Loucy (cell line): Measurements from ENCODE around the gene DUSP21.

Source experiments
- CTCF ChIP-seq: fragments of 200-600 bp; sonication (generic); conservative IDR thresholded peaks from 2 replicates; pipeline ENCODE4 v1.5.1; 2014; ENCODE audit warnings: mild to moderate bottlenecking, antibody characterized with exemption, low read length
- EZH2phosphoT487 ChIP-seq: fragments of 200-600 bp; IDR thresholded peaks from 2 replicates; pipeline ENCODE4 v1.6.1; 2018; ENCODE audit warnings: antibody characterized with exemption, mild to moderate bottlenecking, moderate library complexity, borderline replicate concordance

DNA sequence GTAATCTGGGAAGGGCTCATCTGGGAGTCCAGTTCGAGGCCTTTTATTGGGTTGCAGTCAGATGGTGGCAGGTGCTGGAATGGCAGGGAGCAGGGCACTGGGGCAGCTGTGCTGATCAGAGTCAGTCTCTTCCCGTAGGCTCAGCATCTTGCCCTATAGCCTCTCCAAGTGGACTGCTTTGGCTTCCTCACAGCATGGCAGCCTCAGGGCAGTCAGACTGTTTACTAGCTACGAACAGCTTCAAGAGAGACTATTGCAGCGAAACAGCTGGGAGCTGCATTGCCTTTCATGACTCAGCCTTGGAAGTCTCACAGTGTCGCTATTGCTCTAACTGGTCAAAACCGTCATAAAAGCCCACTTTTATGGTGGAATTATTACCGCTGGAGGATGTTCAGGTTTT lies 26.8 kb upstream of the DUSP21 start:
- TF ChIP-seq CTCF (no peak), EZH2phosphoT487 (no peak)
